Epithelial cell of esophagus (primary cell): ENCODE data around the gene FAM20C.

Source experiments
- DNase-seq: peaks from one replicate; pipeline ENCODE4 v3.0.0; 2010; ENCODE audit warnings: low read depth
- H3K4me3 ChIP-seq: 2 replicates; pipeline ENCODE4 v1.5.1; 2011; ENCODE audit warnings: mild to moderate bottlenecking, low read length, control low read depth
- TF ChIP-seq, protein P1 (sequence below): IDR thresholded peaks from 2 replicates; pipeline ENCODE4 v1.5.1; 2011; ENCODE audit warnings: low read depth, mild to moderate bottlenecking, low read length, control low read depth, inconsistent platforms; ENCODE audit not compliant: insufficient read depth; ENCODE audit errors: missing control alignments

The FAM20C gene

DNA sequence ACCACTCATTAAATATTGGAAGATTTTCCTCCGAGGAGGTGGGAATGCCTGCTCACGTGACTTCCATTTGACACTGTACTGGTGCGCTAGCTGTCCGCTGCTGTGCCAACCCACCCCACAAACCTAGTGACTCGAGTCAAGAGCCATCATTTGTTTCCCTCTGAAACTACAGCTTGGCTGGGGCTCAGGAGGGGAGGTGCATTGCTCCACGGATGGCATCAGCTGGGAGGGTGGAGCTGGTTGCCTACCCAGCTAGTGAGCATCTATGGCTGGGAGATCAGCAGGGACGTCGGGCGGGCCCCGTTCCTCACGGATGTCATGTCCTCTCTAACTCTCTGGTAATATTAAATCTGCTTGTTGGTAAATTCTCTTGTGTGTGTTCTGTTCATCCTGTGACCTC is 88.1 kb downstream of the FAM20C start:
- no peak overlapping the region for H3K4me3 ChIP-seq
- DNase-seq = no peak
- TF ChIP-seq, protein P1, sequence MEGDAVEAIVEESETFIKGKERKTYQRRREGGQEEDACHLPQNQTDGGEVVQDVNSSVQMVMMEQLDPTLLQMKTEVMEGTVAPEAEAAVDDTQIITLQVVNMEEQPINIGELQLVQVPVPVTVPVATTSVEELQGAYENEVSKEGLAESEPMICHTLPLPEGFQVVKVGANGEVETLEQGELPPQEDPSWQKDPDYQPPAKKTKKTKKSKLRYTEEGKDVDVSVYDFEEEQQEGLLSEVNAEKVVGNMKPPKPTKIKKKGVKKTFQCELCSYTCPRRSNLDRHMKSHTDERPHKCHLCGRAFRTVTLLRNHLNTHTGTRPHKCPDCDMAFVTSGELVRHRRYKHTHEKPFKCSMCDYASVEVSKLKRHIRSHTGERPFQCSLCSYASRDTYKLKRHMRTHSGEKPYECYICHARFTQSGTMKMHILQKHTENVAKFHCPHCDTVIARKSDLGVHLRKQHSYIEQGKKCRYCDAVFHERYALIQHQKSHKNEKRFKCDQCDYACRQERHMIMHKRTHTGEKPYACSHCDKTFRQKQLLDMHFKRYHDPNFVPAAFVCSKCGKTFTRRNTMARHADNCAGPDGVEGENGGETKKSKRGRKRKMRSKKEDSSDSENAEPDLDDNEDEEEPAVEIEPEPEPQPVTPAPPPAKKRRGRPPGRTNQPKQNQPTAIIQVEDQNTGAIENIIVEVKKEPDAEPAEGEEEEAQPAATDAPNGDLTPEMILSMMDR = no peak

DNA sequence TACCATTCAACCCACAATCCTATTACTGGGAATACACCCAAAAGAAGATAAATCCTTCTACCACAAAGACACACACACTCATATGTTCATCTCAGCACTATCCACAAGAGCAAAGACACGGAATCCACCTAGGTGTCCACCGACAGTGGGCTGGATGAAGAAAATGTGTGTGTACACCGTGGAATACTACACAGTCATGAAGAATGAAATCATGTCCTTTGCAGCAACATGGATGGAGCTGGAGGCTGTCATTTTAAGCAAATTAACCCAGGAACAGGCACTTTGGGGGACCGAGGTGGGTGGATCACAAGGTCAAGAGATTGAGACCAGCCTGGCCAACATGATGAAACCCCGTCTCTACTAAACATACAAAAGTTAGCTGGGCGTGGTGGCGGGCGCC is 89.3 kb downstream of the FAM20C start:
- TF ChIP-seq, protein P1 = no peak
- DNase-seq = no peak
- H3K4me3 ChIP-seq = no peak overlapping the region

DNA sequence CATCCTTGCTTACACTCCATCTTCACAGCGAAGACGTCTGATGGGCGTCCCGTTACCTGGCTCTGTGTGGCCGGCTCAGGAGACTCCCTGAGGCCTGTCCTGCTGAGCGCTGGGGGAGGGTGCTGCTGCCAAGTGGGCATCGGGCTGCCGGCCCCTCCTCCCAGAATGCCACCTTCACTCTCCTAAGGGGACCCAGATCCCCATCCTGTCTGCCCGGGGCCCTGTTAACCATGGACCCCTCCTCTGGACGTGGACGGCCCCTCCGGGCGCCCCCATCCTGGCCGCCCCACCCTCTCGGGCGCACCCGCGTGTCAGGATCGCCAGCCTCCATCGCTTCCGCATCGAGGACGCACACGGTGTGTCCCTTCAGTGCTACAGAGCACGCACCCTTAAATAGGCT is 90.2 kb downstream of the FAM20C start:
- no peak overlapping the region for H3K4me3 ChIP-seq
- TF ChIP-seq, protein P1 = no peak
- no peak for DNase-seq

DNA sequence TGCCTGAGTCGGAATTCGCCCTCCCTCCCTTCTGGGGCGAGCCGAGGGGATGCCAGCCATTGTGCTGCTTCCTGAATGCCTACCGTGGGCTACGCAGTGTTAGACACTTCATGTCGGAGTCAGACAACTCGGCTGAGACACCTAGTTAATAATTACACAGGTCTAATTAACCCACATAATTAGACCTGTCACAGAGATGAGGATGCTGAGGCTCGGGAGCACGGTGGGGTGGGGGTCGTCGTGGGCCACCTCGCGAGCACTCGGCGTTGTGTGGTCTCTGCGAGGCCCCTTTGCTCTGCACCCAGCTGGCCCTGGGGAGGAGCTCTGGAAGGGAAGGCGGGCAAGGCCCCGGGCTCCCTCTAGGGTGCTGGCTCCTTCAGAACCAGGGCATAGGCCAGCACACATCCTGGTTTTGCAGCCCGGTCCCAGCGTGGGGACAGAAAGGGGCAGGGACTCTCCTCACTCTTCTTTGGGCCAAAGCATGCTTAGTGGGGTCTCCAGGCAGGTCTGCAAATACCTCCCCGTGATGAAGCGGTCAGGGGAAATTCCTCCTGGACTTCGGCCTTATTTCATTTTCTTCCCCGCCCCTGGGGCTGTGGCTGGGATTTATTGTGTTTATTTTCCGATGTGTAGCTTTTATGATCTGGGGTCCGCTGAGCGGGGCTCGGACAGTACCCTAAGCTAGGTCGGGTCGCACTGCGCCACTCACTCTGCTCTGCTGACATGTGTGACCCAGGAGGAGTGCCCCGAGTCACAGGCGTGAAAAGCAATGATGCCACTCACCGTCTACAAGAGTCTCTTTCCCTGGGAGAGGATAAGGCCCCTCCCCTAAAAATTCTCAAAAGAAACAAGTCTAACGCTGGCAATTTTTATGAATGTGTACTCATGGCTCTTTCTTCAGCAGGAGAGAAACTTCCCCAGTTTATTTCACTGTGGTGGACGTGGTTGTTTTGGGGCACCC is 92.7 kb downstream of the FAM20C start:
- no peak for DNase-seq
- H3K4me3 ChIP-seq = no peak overlapping the region

DNA sequence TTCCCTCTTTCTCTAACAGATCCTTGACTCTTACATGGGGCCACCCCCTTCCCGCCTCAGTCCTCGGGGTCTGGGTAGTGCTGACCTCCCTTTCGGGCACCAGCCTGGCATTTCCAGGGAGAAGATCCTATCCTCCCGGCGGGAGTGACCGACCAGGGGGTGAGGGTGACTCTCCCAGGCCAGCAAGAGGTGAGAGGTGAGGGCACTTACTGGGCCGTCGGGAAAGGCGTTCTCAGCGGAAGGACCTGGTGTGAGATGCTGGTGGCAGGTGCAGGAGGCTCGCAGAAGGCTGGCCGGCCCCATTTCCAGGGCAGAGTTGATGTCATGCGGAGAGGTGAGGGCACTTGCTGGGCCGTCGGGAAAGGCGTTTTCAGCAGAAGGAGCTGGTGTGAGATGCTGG is 93.4 kb downstream of the FAM20C start:
- TF ChIP-seq, protein P1 = no peak
- no peak for DNase-seq
- H3K4me3 ChIP-seq = no peak overlapping the region

More for the DNA sequence above, 92.7 kb downstream of the FAM20C start:
- TF ChIP-seq, protein P1 = no peak

DNA sequence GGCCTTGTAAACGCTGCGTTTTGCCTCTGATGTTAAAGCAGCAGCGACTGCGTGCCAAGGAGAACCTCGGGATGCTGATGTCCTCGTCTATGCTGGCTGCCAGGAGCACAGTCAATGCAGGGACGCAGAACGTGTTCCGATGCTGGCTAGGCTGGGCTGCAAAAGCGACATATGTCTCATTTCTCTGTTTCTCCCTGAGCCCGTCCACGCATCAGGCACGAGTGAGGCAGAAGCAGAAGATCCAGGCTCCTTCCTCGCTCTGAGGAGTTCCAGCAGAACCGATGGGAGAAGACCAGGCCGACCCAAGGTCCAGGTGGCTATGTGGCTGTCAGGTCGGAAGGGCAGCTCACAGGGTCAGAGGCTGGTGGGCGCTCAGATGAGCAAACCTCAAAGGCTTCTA is 93.9 kb downstream of the FAM20C start:
- TF ChIP-seq, protein P1 = no peak
- DNase-seq = no peak
- no peak overlapping the region for H3K4me3 ChIP-seq
